Endometrial microvascular endothelial cells (primary cell): ENCODE data around the gene SCARB1. TPM values are rescaled to one million over a fixed set of nuclear protein-coding genes. Genes with fewer than 3 reads are reported as not detected.

Experiments used
- in situ Hi-C: cut with HindIII; loops from 2 replicates; pipeline ENCODE4 v1.10.0; 2017; ENCODE audit warnings: low sequenced_read_pairs, low pct_unique_long_range_greater_than_20kb; ENCODE audit errors: inconsistent ontology term
- total RNA-seq: library from RNA; depleted of rRNA; stranded (reverse); fragments of >200 nt; gene quantifications from one replicate; pipeline ENCODE4 v1.2.3, GENCODE V29; 2015; ENCODE audit errors: inconsistent ontology term

The SCARB1 gene
- total RNA-seq, 1 donor from 2014 or later: 67.9 TPM

GRCh38 chr12:124769881-124770512 is 93.7 kb downstream of the SCARB1 start:
- in situ Hi-C loops: no loop called here

- in situ Hi-C loops: no loop called here
These were observed 94.5 kb downstream of the SCARB1 start for GRCh38 chr12:124769163-124769530.

- in situ Hi-C loops: no loop called here
These were observed 95.1 kb downstream of the SCARB1 start for GRCh38 chr12:124768452-124769162.

- in situ Hi-C loops: no loop called here
These were observed 96.4 kb downstream of the SCARB1 start for GRCh38 chr12:124767066-124767821.

- in situ Hi-C loops: no loop called here
These were observed 97.0 kb downstream of the SCARB1 start for GRCh38 chr12:124766727-124767065.

- in situ Hi-C loops: no loop called here
These were observed 97.8 kb downstream of the SCARB1 start for GRCh38 chr12:124765581-124766489.

- in situ Hi-C loops: no loop called here
These were observed 98.6 kb downstream of the SCARB1 start for GRCh38 chr12:124764870-124765580.

GRCh38 chr12:124764451-124764850 is 99.2 kb downstream of the SCARB1 start:
- in situ Hi-C loops: no loop called here

GRCh38 chr12:124763594-124763979 is 100.1 kb downstream of the SCARB1 start:
- in situ Hi-C loops: no loop called here

- in situ Hi-C loops: no loop called here
These were observed 100.7 kb downstream of the SCARB1 start for GRCh38 chr12:124762791-124763593.

- in situ Hi-C loops: no loop called here
These were observed 101.3 kb downstream of the SCARB1 start for GRCh38 chr12:124762384-124762783.

GRCh38 chr12:124761871-124762270 is 101.8 kb downstream of the SCARB1 start:
- in situ Hi-C loops: no loop called here

- in situ Hi-C loops: no loop called here
These were observed 102.6 kb downstream of the SCARB1 start for GRCh38 chr12:124761056-124761455.

- in situ Hi-C loops: no loop called here
These were observed 103.1 kb downstream of the SCARB1 start for GRCh38 chr12:124760560-124760959.

GRCh38 chr12:124759841-124760503 is 103.7 kb downstream of the SCARB1 start:
- in situ Hi-C loops: no loop called here

- in situ Hi-C loops: no loop called here
These were observed 105.1 kb downstream of the SCARB1 start for GRCh38 chr12:124758266-124759220.
